ENCODE results near the gene JMJD1C.

DNA sequence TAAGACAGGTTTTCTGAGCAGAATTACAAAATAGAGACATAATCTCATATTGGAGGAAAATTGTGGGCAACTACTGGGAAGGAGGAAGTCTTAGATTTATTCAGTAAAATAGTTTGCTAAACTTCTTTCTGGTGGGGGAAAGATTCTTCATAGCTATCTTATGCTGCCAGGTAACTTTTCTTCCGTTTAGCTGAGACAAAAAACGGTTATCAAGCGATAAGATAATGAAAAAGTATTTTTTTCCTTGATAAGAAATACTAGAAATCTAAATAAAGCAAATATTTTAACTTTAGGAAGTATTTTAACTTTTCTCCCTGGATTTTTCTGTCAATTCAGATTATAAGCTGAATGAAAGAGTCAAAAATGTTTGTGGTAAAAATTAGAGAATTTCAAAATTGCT lies 52.3 kb downstream of the JMJD1C start:
- TF ChIP-seq RELA (CRISPR knock-in tag; IDR thresholded peaks at IDR 0.05; ENCODE audit: borderline replicate concordance) (no peak), ZNF138 (CRISPR knock-in tag; conservative IDR thresholded peaks at IDR 0.05) (no peak), SMAD3 (CRISPR knock-in tag; IDR thresholded peaks at IDR 0.05; ENCODE audit: borderline replicate concordance) (no peak)
- TF ChIP-seq, protein P1, sequence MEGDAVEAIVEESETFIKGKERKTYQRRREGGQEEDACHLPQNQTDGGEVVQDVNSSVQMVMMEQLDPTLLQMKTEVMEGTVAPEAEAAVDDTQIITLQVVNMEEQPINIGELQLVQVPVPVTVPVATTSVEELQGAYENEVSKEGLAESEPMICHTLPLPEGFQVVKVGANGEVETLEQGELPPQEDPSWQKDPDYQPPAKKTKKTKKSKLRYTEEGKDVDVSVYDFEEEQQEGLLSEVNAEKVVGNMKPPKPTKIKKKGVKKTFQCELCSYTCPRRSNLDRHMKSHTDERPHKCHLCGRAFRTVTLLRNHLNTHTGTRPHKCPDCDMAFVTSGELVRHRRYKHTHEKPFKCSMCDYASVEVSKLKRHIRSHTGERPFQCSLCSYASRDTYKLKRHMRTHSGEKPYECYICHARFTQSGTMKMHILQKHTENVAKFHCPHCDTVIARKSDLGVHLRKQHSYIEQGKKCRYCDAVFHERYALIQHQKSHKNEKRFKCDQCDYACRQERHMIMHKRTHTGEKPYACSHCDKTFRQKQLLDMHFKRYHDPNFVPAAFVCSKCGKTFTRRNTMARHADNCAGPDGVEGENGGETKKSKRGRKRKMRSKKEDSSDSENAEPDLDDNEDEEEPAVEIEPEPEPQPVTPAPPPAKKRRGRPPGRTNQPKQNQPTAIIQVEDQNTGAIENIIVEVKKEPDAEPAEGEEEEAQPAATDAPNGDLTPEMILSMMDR (IDR thresholded peaks at IDR 0.05), result no peak
